ENCODE results near the gene XRN1. TPM values are rescaled to one million over a fixed set of nuclear protein-coding genes. Genes with fewer than 3 reads are reported as not detected.
"Not testable (repeated sequence)": the region's sequence is repeated elsewhere in the genome, so short reads cannot be mapped to it uniquely, and the experiment has no call there.

Gene XRN1
- total RNA-seq, 1 donor = 57.5 TPM

GRCh38 chr3:142424754-142425153 is 23.1 kb downstream of the XRN1 start:
- H3K4me2 ChIP-seq (ENCODE audit: insufficient read depth, low read length) = no peak overlapping the region
- H4K20me1 ChIP-seq (ENCODE audit: insufficient read depth, low read length) = no peaks in the 10 kb centered on the region
- H3K4me1 ChIP-seq (ENCODE audit: insufficient read depth, low read length) = no peaks in the 10 kb centered on the region
- no peak for TF ChIP-seq CTCF (IDR thresholded peaks at IDR 0.05; ENCODE audit: extremely low read depth, low read depth, low read length)
- H3K27ac ChIP-seq (ENCODE audit: low read depth, low read length) = no peak overlapping the region
- H3K27me3 ChIP-seq (ENCODE audit: insufficient read depth, low read length) = no peaks in the 10 kb centered on the region
- H2AFZ ChIP-seq (ENCODE audit: low read length) = no peak overlapping the region
- no peak overlapping the region for H3K4me3 ChIP-seq (ENCODE audit: insufficient read depth, low read length)
- H3K9me3 ChIP-seq (ENCODE audit: low read depth, low read length) = no peaks in the 10 kb centered on the region
- peaks cover 5% of the 10 kb centered on the region for H3K79me2 ChIP-seq (ENCODE audit: insufficient read depth, low read length)
- no peak for DNase-seq (ENCODE audit: insufficient read length, low spot score, missing footprints)
- peaks cover 24% of the 10 kb centered on the region for H3K36me3 ChIP-seq (ENCODE audit: insufficient read depth, low read length)

GRCh38 chr3:142418926-142419592 is 28.8 kb downstream of the XRN1 start:
- H4K20me1 ChIP-seq (ENCODE audit: insufficient read depth, low read length) = no peaks in the 10 kb centered on the region
- no peaks in the 10 kb centered on the region for H3K79me2 ChIP-seq (ENCODE audit: insufficient read depth, low read length)
- no peak overlapping the region for H3K27ac ChIP-seq (ENCODE audit: low read depth, low read length)
- no peak overlapping the region for H3K4me3 ChIP-seq (ENCODE audit: insufficient read depth, low read length)
- H3K36me3 ChIP-seq (ENCODE audit: insufficient read depth, low read length) = peaks cover 55% of the 10 kb centered on the region
- H2AFZ ChIP-seq (ENCODE audit: low read length) = no peak overlapping the region
- no peak overlapping the region for H3K4me2 ChIP-seq (ENCODE audit: insufficient read depth, low read length)
- no peaks in the 10 kb centered on the region for H3K27me3 ChIP-seq (ENCODE audit: insufficient read depth, low read length)
- H3K4me1 ChIP-seq (ENCODE audit: insufficient read depth, low read length) = no peaks in the 10 kb centered on the region
- no peak for DNase-seq (ENCODE audit: insufficient read length, low spot score, missing footprints)
- no peak for TF ChIP-seq CTCF (IDR thresholded peaks at IDR 0.05; ENCODE audit: extremely low read depth, low read depth, low read length)
- H3K9me3 ChIP-seq (ENCODE audit: low read depth, low read length) = no peaks in the 10 kb centered on the region

GRCh38 chr3:142417302-142417701 is 30.5 kb downstream of the XRN1 start:
- H3K27me3 ChIP-seq (ENCODE audit: insufficient read depth, low read length) = no peaks in the 10 kb centered on the region
- no peaks in the 10 kb centered on the region for H3K9me3 ChIP-seq (ENCODE audit: low read depth, low read length)
- no peak for DNase-seq (ENCODE audit: insufficient read length, low spot score, missing footprints)
- no peak overlapping the region for H3K27ac ChIP-seq (ENCODE audit: low read depth, low read length)
- no peak overlapping the region for H2AFZ ChIP-seq (ENCODE audit: low read length)
- H3K79me2 ChIP-seq (ENCODE audit: insufficient read depth, low read length) = no peaks in the 10 kb centered on the region
- no peaks in the 10 kb centered on the region for H4K20me1 ChIP-seq (ENCODE audit: insufficient read depth, low read length)
- no peaks in the 10 kb centered on the region for H3K4me1 ChIP-seq (ENCODE audit: insufficient read depth, low read length)
- TF ChIP-seq CTCF (IDR thresholded peaks at IDR 0.05; ENCODE audit: extremely low read depth, low read depth, low read length) = no peak
- no peak overlapping the region for H3K4me2 ChIP-seq (ENCODE audit: insufficient read depth, low read length)
- H3K36me3 ChIP-seq (ENCODE audit: insufficient read depth, low read length) = peaks cover 67% of the 10 kb centered on the region
- no peak overlapping the region for H3K4me3 ChIP-seq (ENCODE audit: insufficient read depth, low read length)

- not testable (repeated sequence) for H3K4me3 ChIP-seq (ENCODE audit: insufficient read depth, low read length); H3K27me3 ChIP-seq (ENCODE audit: insufficient read depth, low read length); H3K27ac ChIP-seq (ENCODE audit: low read depth, low read length); H3K4me1 ChIP-seq (ENCODE audit: insufficient read depth, low read length); H3K79me2 ChIP-seq (ENCODE audit: insufficient read depth, low read length); DNase-seq (ENCODE audit: insufficient read length, low spot score, missing footprints); H2AFZ ChIP-seq (ENCODE audit: low read length); H3K4me2 ChIP-seq (ENCODE audit: insufficient read depth, low read length); H3K9me3 ChIP-seq (ENCODE audit: low read depth, low read length); H4K20me1 ChIP-seq (ENCODE audit: insufficient read depth, low read length)
- H3K36me3 ChIP-seq (ENCODE audit: insufficient read depth, low read length) = peaks cover 38% of the 10 kb centered on the region
These were observed 47.3 kb downstream of the XRN1 start for GRCh38 chr3:142400537-142400936.

Measured in osteoblast (primary cell).